Endothelial cell of umbilical vein (primary cell): ENCODE measurements around the gene PTRH1. TPM values are rescaled to one million over a fixed set of nuclear protein-coding genes. Genes with fewer than 3 reads are reported as not detected.

ENCODE experiments used
- BruUV-seq: library from RNA; stranded (reverse); fragments of 400-500 nt; replicated peaks from 2 replicates; lab custom pipeline; 2021; lab: Mats Ljungman, UMichigan
- CTCF ChIA-PET: fragments of 300-600, 350-600 bp; sonication (Branson Sonifier 250); formaldehyde crosslinking; loops from one replicate; lab custom pipeline; 2021; ENCODE audit warnings: antibody characterized with exemption, inconsistent platforms; lab: Charles Lee
- POLR2A ChIA-PET: fragments of 300-600, 350-600 bp; sonication (Branson Sonifier 250); formaldehyde crosslinking; loops from one replicate; lab custom pipeline; 2021; ENCODE audit warnings: antibody characterized with exemption, inconsistent platforms; lab: Charles Lee
- DNase-seq: peaks from one replicate; pipeline ENCODE4 v3.0.0-alpha.2; 2011; ENCODE audit warnings: low read depth, low spot score
- FAIRE-seq: peaks from 2 replicates; lab custom pipeline; 2011; peaks lifted over from hg19 to GRCh38; lab: Jason Lieb, UNC
- H2AFZ ChIP-seq: 2 replicates; pipeline ENCODE4 v1.6.0; 2012; ENCODE audit warnings: low read depth, low read length, control low read depth, inconsistent platforms
- H3K27ac ChIP-seq: 2 replicates; pipeline ENCODE4 v1.5.1; 2011; ENCODE audit warnings: low read depth, mild to moderate bottlenecking, control low read depth, low read length, moderate library complexity; ENCODE audit not compliant: insufficient read depth
- H3K27me3 ChIP-seq, 2 experiments: 2 replicates each; pipeline versions ENCODE4 v1.6.0 to v1.6.1; 2011; ENCODE audit warnings: low read length in 2 of 2, mixed read lengths in 1 of 2; ENCODE audit not compliant: control insufficient read depth in 2 of 2, insufficient read depth in 2 of 2
- H3K36me3 ChIP-seq, 2 experiments: 2 replicates in 1 of 2; 3 replicates in 1 of 2; pipeline ENCODE4 v1.5.1; 2011; ENCODE audit warnings: low read length in 2 of 2, mild to moderate bottlenecking in 1 of 2, moderate library complexity in 1 of 2; ENCODE audit not compliant: control insufficient read depth in 2 of 2, insufficient read depth in 2 of 2; ENCODE audit errors: extremely low read depth in 1 of 2
- H3K4me1 ChIP-seq: 3 replicates; pipeline ENCODE4 v1.5.1; 2011; ENCODE audit warnings: mild to moderate bottlenecking, low read length; ENCODE audit not compliant: control insufficient read depth, insufficient read depth; ENCODE audit errors: extremely low read depth
- H3K4me2 ChIP-seq: 2 replicates; pipeline ENCODE4 v1.6.1; 2011; ENCODE audit warnings: low read length, control low read depth, mixed read lengths; ENCODE audit not compliant: insufficient read depth
- H3K4me3 ChIP-seq, 3 experiments: fragments of 200-600 bp in 1 of 3; sonication (generic), shearing (Covaris generic) in 1 of 3; replicated peaks in 1 of 3; 2 replicates each; pipeline ENCODE4 v1.5.1; 2011 to 2016; ENCODE audit warnings: control low read depth in 3 of 3, low read length in 3 of 3, mild to moderate bottlenecking in 2 of 3, inconsistent platforms in 1 of 3, low read depth in 1 of 3, moderate library complexity in 1 of 3; ENCODE audit not compliant: insufficient read depth in 1 of 3
- H3K79me2 ChIP-seq: 2 replicates; pipeline ENCODE4 v1.6.0; 2012; ENCODE audit warnings: low read length, inconsistent platforms; ENCODE audit not compliant: control insufficient read depth, insufficient read depth
- H3K9ac ChIP-seq: replicated peaks from 2 replicates; pipeline ENCODE3; 2011; ENCODE audit warnings: low read length, control low read depth; ENCODE audit not compliant: insufficient read depth; ENCODE audit errors: extremely low read depth
- H3K9me1 ChIP-seq: replicated peaks from 3 replicates; pipeline ENCODE4 v1.6.0; 2011; ENCODE audit warnings: mild to moderate bottlenecking, low read length; ENCODE audit not compliant: control insufficient read depth, insufficient read depth; ENCODE audit errors: extremely low read depth
- H3K9me3 ChIP-seq: replicated peaks from 2 replicates; pipeline ENCODE4 v1.5.1; 2012; ENCODE audit warnings: low read length, inconsistent platforms; ENCODE audit not compliant: control insufficient read depth, insufficient read depth
- H4K20me1 ChIP-seq: replicated peaks from 2 replicates; pipeline ENCODE3; 2011; ENCODE audit warnings: mild to moderate bottlenecking, low read length; ENCODE audit not compliant: control insufficient read depth, insufficient read depth; ENCODE audit errors: extremely low read depth
- EZH2 ChIP-seq: IDR thresholded peaks from 2 replicates; pipeline ENCODE4 v1.6.1; 2012; ENCODE audit warnings: borderline replicate concordance, low read depth, mild to moderate bottlenecking, moderate library complexity, low read length, inconsistent platforms; ENCODE audit not compliant: severe bottlenecking
- FOS ChIP-seq: IDR thresholded peaks from 2 replicates; pipeline ENCODE4 v1.6.1; 2011; ENCODE audit warnings: mild to moderate bottlenecking, low read length, moderate library complexity, borderline replicate concordance; ENCODE audit not compliant: insufficient read depth
- GATA2 ChIP-seq: IDR thresholded peaks from 2 replicates; pipeline ENCODE4 v1.7.0; 2011; ENCODE audit warnings: low read depth, mild to moderate bottlenecking, moderate library complexity, mixed read lengths, low read length; ENCODE audit not compliant: insufficient read length, insufficient read depth
- JUN ChIP-seq: IDR thresholded peaks from 2 replicates; pipeline ENCODE4 v1.6.1; 2011; ENCODE audit warnings: borderline replicate concordance, low read depth; ENCODE audit not compliant: insufficient read length, insufficient read depth
- MYC ChIP-seq: IDR thresholded peaks from one replicate; pipeline ENCODE4 v1.6.1; 2011; ENCODE audit warnings: mild to moderate bottlenecking, low read depth, low read length
- POLR2A ChIP-seq: IDR thresholded peaks from 2 replicates; pipeline ENCODE4 v1.6.1; 2012; ENCODE audit warnings: low read depth, mild to moderate bottlenecking, control low read depth, low read length
- POLR2AphosphoS5 ChIP-seq: IDR thresholded peaks from 2 replicates; pipeline ENCODE4 v1.6.1; 2012; ENCODE audit warnings: low read depth, mild to moderate bottlenecking, control low read depth, low read length, moderate library complexity; ENCODE audit not compliant: insufficient read depth
- dilution Hi-C: fragments of 300-500 bp; cut with MboI; formaldehyde crosslinking; loops from one replicate; pipeline ENCODE4 v1.15.0; 2019; ENCODE audit warnings: low sequenced_read_pairs; ENCODE audit not compliant: extremely low pct_ligation_motif_present
- intact Hi-C: fragments of 100-400 bp; cut with micrococcal nuclease; formaldehyde crosslinking; loops from one replicate; pipeline ENCODE4 v1.10.0; 2022
- polyA plus RNA-seq, 4 experiments: library from polyadenylated mRNA; depleted of rRNA in 3 of 4; stranded (reverse) in 3 of 4; unstranded in 1 of 4; fragments of >200 nt; gene quantifications; 2 replicates each; pipeline versions ENCODE4 v1.2.1 to v1.2.3, GENCODE V29; 2011 to 2012; ENCODE audit warnings: missing spikeins in 1 of 4
- total RNA-seq: library from RNA; stranded (reverse); gene quantifications from 2 replicates; pipeline ENCODE4 v1.2.3, GENCODE V29; 2021
- TF ChIP-seq, protein P1 (sequence below): IDR thresholded peaks from 2 replicates; pipeline ENCODE4 v1.6.1; 2011; ENCODE audit not compliant: insufficient read depth, insufficient read length
- TF ChIP-seq, protein P2 (sequence below), 2 donors: IDR thresholded peaks; 1 replicate in 1 of 2; 2 replicates in 1 of 2; pipeline ENCODE4 v1.5.1; 2011; ENCODE audit warnings: low read length in 2 of 2, mild to moderate bottlenecking in 2 of 2, moderate library complexity in 2 of 2, control low read depth in 1 of 2, inconsistent platforms in 1 of 2, low read depth in 1 of 2; ENCODE audit not compliant: insufficient read depth in 1 of 2; ENCODE audit errors: extremely low read depth in 1 of 2

Gene PTRH1
- total and polyA plus RNA-seq, 2 donors (not counting 3 experiments of a cell fraction or from before 2014, with no cell fraction given): 25.1 to 52.2 TPM

DNA sequence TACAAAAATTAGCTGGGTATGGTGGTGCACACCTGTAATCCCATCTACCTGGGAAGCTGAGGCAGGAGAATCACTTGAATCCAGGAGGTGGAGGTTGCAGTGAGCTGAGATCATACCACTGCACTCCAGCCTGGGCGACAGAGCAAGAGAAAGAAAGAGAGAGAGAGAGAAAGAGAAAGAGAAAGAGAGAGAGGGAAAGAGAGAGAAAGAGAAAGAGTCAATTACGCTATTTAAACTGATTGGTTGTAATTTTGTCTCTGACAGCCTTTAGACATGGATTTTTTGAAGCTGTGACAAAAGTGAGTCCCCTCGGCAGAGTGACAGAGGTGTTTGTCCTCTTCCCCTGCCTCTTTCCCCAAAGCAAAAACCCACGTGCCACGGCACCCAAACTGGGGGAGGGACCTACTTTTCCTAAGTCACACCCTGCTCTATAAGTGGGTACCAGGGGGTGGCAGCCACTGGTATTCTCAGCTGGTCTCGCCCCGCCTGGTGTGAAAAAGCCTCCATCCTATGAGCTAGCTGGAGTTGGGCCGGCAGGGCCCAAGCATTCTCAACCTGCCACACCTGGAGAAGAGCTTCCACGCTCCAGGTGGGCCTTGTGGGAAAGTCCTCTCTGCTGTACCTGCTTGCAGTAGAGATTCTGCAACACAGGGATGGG lies 12.0 kb downstream of the PTRH1 start:
- H2AFZ ChIP-seq: no peak overlapping the region
- H3K4me2 ChIP-seq: no peak overlapping the region
- no peaks in the 10 kb centered on the region for H3K9me3 ChIP-seq
- ChIA-PET CTCF (interaction anchor here (0.8 to 0.9 kb wide), 2 partner anchors 12 to 31 kb away, joined by 3 read pairs; partner anchors contain the start of genes PTRH1 and TOR2A), POLR2A (no interaction called here)
- no peak overlapping the region for H3K4me3 ChIP-seq
- intact Hi-C loops (no loop called here), dilution Hi-C loops (no loop called here)
- FAIRE-seq: no peak
- BruUV-seq: no TSS peak
- no peak overlapping the region for H3K9ac ChIP-seq
- no peaks in the 10 kb centered on the region for H3K27me3 ChIP-seq
- no peaks in the 10 kb centered on the region for H3K9me1 ChIP-seq
- H3K36me3 ChIP-seq: no peaks in the 10 kb centered on the region
- DNase-seq: no peak
- no peaks in the 10 kb centered on the region for H4K20me1 ChIP-seq
- no peak for TF ChIP-seq JUN
- no peak for TF ChIP-seq EZH2
- TF ChIP-seq POLR2AphosphoS5: no peak
- no peak for TF ChIP-seq FOS
- no peak for TF ChIP-seq GATA2
- TF ChIP-seq, protein P1, sequence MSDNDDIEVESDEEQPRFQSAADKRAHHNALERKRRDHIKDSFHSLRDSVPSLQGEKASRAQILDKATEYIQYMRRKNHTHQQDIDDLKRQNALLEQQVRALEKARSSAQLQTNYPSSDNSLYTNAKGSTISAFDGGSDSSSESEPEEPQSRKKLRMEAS: no peak
- TF ChIP-seq, protein P2, sequence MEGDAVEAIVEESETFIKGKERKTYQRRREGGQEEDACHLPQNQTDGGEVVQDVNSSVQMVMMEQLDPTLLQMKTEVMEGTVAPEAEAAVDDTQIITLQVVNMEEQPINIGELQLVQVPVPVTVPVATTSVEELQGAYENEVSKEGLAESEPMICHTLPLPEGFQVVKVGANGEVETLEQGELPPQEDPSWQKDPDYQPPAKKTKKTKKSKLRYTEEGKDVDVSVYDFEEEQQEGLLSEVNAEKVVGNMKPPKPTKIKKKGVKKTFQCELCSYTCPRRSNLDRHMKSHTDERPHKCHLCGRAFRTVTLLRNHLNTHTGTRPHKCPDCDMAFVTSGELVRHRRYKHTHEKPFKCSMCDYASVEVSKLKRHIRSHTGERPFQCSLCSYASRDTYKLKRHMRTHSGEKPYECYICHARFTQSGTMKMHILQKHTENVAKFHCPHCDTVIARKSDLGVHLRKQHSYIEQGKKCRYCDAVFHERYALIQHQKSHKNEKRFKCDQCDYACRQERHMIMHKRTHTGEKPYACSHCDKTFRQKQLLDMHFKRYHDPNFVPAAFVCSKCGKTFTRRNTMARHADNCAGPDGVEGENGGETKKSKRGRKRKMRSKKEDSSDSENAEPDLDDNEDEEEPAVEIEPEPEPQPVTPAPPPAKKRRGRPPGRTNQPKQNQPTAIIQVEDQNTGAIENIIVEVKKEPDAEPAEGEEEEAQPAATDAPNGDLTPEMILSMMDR (IDR thresholded peaks at IDR 0.05; ENCODE audit: extremely low read depth in 1 of 2, insufficient read depth in 1 of 2, low read depth in 1 of 2, low read length in 2 of 2): no peak
- no peak for TF ChIP-seq MYC
- TF ChIP-seq POLR2A: no peak
- no peaks in the 10 kb centered on the region for H3K4me1 ChIP-seq
- no peaks in the 10 kb centered on the region for H3K79me2 ChIP-seq
- no peak overlapping the region for H3K27ac ChIP-seq
